D721Med (cell line): ENCODE results near the gene SFXN5.

ENCODE experiments used
- DNase-seq: peaks from one replicate; pipeline ENCODE4 v3.0.0; 2011; ENCODE audit warnings: low spot score; ENCODE audit not compliant: insufficient read length
- FAIRE-seq: peaks from 2 replicates; lab custom pipeline; 2011; peaks lifted over from hg19 to GRCh38; lab: Jason Lieb, UNC
- CTCF ChIP-seq: IDR thresholded peaks from 2 replicates; pipeline ENCODE4 v1.5.1; 2012; ENCODE audit warnings: mild to moderate bottlenecking, control low read depth; ENCODE audit not compliant: insufficient read depth; ENCODE audit errors: missing control alignments

SFXN5 gene

GRCh38 chr2:72962911-72963310, 108.6 kb downstream of the SFXN5 start:
- FAIRE-seq, result no peak
- no peak for DNase-seq
- TF ChIP-seq CTCF, result no peak

- DNase-seq (no peak), FAIRE-seq (no peak)
- TF ChIP-seq CTCF, result no peak
Observed at GRCh38 chr2:72961853-72962468, 109.6 kb downstream of the SFXN5 start.

GRCh38 chr2:72961036-72961720, 110.3 kb downstream of the SFXN5 start:
- FAIRE-seq (no peak), DNase-seq (no peak)
- no peak for TF ChIP-seq CTCF

GRCh38 chr2:72959995-72960981, 111.2 kb downstream of the SFXN5 start:
- DNase-seq, result no peak
- no peak for TF ChIP-seq CTCF
- no peak for FAIRE-seq

GRCh38 chr2:72959554-72959953, 112.0 kb downstream of the SFXN5 start:
- no peak for FAIRE-seq
- TF ChIP-seq CTCF, result no peak
- DNase-seq, result no peak

GRCh38 chr2:72958542-72959385, 112.7 kb downstream of the SFXN5 start:
- no peak for FAIRE-seq
- DNase-seq, result no peak
- TF ChIP-seq CTCF, result no peak
